ENCODE measurements around the gene CORO2B. TPM values are rescaled to one million over a fixed set of nuclear protein-coding genes. Genes with fewer than 3 reads are reported as not detected.

The CORO2B gene
- total and polyA plus RNA-seq, 2 experiments from 2014 or later: 1.6 to 4.6 TPM

DNA sequence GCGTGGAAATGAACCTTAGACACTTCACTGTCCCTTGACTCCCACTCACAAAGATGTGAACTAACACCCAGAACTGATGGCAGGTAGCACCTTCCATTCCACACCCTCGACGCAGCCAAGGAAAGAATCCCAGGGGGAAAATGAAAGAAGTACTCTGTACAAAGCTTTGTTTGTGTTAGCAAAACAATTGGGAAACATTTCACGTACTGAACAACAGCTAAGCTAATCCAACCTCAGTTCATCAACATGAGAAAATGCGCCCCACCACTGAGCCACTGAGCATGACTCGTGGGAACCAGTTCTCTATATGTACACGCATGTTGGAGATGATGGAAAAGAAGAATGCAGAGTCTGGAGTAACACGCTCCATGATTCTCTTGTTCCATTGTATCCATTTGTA, 32.0 kb downstream of the CORO2B start:
- Mint-ChIP-seq H3K36me3 (ENCODE audit: low read depth) (no peaks in the 10 kb centered on the region), H3K27ac (no peak overlapping the region; the same call in 1 of the 2 replicates), H3K9me3 (no peaks in the 10 kb centered on the region), H3K4me1 (peaks cover 48% of the 10 kb centered on the region), H3K4me3 (no peak overlapping the region), H3K27me3 (ENCODE audit: insufficient read depth, low read depth, poor library complexity) (peaks cover 10% of the 10 kb centered on the region)
- Histone ChIP-seq H2AFZ (no peak overlapping the region), H3K36me3 (ENCODE audit: insufficient read depth) (no peaks in the 10 kb centered on the region), H3K27ac (ENCODE audit: low read depth) (no peak overlapping the region), H3K79me2 (replicated peaks; ENCODE audit: insufficient read depth) (0 out of 2 replicates have a peak, but pooled peaks cover 3% of the 10 kb centered on the region), H3F3A (replicated peaks; ENCODE audit: low read depth) (no peaks in the 10 kb centered on the region), H4K20me1 (replicated peaks; ENCODE audit: insufficient read depth) (no peaks in the 10 kb centered on the region), H3K4me3 (no peak overlapping the region), H3K27me3 (ENCODE audit: insufficient read depth) (no peaks in the 10 kb centered on the region), H3K4me1 (ENCODE audit: insufficient read depth) (peaks cover 36% of the 10 kb centered on the region), H3K4me2 (no peak overlapping the region), H3K9me2 (ENCODE audit: insufficient read depth) (0 out of 2 replicates have a peak, but pooled peaks cover 4% of the 10 kb centered on the region)
- TF ChIP-seq ZNF114 (CRISPR knock-in tag; IDR thresholded peaks at IDR 0.05) (no peak), STAT1 (IDR thresholded peaks at IDR 0.05; ENCODE audit: unreplicated experiment) (no peak), ZNF331 (CRISPR knock-in tag; IDR thresholded peaks at IDR 0.05; ENCODE audit: low read depth) (no peak), CREB1 (CRISPR knock-in tag; IDR thresholded peaks at IDR 0.05; ENCODE audit: low read depth) (no peak), NANOG (IDR thresholded peaks at IDR 0.05; ENCODE audit: borderline replicate concordance) (no peak), EZH2 (IDR thresholded peaks at IDR 0.05; ENCODE audit: low read depth, unreplicated experiment) (no peak), ETS1 (IDR thresholded peaks at IDR 0.05) (no peak), EZH2phosphoT487 (IDR thresholded peaks at IDR 0.05; ENCODE audit: unreplicated experiment) (no peak), JUNB (IDR thresholded peaks at IDR 0.05; ENCODE audit: unreplicated experiment) (no peak), POLR2AphosphoS5 (IDR thresholded peaks at IDR 0.05; ENCODE audit: low read depth) (no peak)
- TF ChIP-seq, protein P1, sequence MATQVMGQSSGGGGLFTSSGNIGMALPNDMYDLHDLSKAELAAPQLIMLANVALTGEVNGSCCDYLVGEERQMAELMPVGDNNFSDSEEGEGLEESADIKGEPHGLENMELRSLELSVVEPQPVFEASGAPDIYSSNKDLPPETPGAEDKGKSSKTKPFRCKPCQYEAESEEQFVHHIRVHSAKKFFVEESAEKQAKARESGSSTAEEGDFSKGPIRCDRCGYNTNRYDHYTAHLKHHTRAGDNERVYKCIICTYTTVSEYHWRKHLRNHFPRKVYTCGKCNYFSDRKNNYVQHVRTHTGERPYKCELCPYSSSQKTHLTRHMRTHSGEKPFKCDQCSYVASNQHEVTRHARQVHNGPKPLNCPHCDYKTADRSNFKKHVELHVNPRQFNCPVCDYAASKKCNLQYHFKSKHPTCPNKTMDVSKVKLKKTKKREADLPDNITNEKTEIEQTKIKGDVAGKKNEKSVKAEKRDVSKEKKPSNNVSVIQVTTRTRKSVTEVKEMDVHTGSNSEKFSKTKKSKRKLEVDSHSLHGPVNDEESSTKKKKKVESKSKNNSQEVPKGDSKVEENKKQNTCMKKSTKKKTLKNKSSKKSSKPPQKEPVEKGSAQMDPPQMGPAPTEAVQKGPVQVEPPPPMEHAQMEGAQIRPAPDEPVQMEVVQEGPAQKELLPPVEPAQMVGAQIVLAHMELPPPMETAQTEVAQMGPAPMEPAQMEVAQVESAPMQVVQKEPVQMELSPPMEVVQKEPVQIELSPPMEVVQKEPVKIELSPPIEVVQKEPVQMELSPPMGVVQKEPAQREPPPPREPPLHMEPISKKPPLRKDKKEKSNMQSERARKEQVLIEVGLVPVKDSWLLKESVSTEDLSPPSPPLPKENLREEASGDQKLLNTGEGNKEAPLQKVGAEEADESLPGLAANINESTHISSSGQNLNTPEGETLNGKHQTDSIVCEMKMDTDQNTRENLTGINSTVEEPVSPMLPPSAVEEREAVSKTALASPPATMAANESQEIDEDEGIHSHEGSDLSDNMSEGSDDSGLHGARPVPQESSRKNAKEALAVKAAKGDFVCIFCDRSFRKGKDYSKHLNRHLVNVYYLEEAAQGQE (IDR thresholded peaks at IDR 0.05; ENCODE audit: unreplicated experiment): no peak
- TF ChIP-seq, protein P2, sequence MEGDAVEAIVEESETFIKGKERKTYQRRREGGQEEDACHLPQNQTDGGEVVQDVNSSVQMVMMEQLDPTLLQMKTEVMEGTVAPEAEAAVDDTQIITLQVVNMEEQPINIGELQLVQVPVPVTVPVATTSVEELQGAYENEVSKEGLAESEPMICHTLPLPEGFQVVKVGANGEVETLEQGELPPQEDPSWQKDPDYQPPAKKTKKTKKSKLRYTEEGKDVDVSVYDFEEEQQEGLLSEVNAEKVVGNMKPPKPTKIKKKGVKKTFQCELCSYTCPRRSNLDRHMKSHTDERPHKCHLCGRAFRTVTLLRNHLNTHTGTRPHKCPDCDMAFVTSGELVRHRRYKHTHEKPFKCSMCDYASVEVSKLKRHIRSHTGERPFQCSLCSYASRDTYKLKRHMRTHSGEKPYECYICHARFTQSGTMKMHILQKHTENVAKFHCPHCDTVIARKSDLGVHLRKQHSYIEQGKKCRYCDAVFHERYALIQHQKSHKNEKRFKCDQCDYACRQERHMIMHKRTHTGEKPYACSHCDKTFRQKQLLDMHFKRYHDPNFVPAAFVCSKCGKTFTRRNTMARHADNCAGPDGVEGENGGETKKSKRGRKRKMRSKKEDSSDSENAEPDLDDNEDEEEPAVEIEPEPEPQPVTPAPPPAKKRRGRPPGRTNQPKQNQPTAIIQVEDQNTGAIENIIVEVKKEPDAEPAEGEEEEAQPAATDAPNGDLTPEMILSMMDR (conservative IDR thresholded peaks at IDR 0.05; ENCODE audit: low read depth in 2 of 2): no peak
- TF ChIP-seq, protein P3, sequence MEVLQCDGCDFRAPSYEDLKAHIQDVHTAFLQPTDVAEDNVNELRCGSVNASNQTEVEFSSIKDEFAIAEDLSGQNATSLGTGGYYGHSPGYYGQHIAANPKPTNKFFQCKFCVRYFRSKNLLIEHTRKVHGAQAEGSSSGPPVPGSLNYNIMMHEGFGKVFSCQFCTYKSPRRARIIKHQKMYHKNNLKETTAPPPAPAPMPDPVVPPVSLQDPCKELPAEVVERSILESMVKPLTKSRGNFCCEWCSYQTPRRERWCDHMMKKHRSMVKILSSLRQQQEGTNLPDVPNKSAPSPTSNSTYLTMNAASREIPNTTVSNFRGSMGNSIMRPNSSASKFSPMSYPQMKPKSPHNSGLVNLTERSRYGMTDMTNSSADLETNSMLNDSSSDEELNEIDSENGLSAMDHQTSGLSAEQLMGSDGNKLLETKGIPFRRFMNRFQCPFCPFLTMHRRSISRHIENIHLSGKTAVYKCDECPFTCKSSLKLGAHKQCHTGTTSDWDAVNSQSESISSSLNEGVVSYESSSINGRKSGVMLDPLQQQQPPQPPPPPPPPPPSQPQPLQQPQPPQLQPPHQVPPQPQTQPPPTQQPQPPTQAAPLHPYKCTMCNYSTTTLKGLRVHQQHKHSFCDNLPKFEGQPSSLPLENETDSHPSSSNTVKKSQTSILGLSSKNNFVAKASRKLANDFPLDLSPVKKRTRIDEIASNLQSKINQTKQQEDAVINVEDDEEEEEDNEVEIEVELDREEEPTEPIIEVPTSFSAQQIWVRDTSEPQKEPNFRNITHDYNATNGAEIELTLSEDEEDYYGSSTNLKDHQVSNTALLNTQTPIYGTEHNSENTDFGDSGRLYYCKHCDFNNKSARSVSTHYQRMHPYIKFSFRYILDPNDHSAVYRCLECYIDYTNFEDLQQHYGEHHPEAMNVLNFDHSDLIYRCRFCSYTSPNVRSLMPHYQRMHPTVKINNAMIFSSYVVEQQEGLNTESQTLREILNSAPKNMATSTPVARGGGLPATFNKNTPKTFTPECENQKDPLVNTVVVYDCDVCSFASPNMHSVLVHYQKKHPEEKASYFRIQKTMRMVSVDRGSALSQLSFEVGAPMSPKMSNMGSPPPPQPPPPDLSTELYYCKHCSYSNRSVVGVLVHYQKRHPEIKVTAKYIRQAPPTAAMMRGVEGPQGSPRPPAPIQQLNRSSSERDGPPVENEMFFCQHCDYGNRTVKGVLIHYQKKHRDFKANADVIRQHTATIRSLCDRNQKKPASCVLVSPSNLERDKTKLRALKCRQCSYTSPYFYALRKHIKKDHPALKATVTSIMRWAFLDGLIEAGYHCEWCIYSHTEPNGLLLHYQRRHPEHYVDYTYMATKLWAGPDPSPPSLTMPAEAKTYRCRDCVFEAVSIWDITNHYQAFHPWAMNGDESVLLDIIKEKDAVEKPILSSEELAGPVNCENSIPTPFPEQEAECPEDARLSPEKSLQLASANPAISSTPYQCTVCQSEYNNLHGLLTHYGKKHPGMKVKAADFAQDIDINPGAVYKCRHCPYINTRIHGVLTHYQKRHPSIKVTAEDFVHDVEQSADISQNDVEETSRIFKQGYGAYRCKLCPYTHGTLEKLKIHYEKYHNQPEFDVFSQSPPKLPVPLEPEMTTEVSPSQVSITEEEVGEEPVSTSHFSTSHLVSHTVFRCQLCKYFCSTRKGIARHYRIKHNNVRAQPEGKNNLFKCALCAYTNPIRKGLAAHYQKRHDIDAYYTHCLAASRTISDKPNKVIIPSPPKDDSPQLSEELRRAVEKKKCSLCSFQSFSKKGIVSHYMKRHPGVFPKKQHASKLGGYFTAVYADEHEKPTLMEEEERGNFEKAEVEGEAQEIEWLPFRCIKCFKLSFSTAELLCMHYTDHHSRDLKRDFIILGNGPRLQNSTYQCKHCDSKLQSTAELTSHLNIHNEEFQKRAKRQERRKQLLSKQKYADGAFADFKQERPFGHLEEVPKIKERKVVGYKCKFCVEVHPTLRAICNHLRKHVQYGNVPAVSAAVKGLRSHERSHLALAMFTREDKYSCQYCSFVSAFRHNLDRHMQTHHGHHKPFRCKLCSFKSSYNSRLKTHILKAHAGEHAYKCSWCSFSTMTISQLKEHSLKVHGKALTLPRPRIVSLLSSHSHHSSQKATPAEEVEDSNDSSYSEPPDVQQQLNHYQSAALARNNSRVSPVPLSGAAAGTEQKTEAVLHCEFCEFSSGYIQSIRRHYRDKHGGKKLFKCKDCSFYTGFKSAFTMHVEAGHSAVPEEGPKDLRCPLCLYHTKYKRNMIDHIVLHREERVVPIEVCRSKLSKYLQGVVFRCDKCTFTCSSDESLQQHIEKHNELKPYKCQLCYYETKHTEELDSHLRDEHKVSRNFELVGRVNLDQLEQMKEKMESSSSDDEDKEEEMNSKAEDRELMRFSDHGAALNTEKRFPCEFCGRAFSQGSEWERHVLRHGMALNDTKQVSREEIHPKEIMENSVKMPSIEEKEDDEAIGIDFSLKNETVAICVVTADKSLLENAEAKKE (CRISPR knock-in tag; IDR thresholded peaks at IDR 0.05): no peak
- DNase-seq (ENCODE audit: low spot score) (no peak), ATAC-seq (no peak)

All from GM23338 (cell line).